GM21529 (cell line): ENCODE measurements around the gene CCDC190.
A peak's percentile ranks its signal among the peaks of the same experiment; 100 is the strongest.
"Not testable (repeated sequence)": the region's sequence is repeated elsewhere in the genome, so short reads cannot be mapped to it uniquely, and the experiment has no call there.

ENCODE experiments used
- ATAC-seq: cut with Tn5 transposase; IDR thresholded peaks from one replicate; pipeline ENCODE4 v1.9.1; 2021; ENCODE audit not compliant: unreplicated experiment

Gene CCDC190

GRCh38 chr1:162838863-162839262 lies 22.1 kb downstream of the CCDC190 start:
- no peak for ATAC-seq

DNA sequence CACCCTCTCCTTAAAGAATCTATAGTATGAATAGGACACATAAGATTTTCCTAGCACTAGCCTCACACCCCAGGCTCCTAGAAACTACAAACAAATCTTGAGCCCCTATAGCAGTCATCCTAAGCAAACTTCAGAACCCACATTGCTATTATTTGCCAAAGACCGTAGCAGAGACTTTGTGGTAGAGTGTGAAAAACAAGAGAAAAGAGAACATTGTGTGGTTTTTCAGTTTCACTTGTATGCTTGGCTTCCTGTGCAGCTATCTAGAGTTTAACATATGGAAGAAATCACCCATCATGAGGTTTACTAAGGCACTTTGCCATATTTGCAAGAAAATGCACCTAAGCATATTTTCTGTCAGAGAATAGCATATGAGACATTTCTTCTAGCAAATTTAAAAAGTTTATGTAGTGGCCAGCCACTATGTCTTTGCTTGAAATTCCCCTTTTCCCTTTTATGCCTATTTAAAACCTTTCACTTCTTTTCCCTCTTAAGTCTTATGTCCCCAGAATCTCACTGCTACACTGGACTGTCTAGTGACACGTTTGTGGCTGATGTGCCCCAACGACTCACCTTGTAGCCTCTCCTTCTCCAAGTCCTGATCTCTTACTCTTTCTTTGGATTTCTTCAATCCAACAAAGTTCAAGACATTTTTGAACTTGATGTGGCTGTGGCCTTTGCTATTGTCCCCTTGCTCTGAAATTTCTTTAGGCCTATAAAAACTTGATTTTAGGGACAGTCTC lies 25.6 kb downstream of the CCDC190 start:
- peak; percentile 94 for ATAC-seq

DNA sequence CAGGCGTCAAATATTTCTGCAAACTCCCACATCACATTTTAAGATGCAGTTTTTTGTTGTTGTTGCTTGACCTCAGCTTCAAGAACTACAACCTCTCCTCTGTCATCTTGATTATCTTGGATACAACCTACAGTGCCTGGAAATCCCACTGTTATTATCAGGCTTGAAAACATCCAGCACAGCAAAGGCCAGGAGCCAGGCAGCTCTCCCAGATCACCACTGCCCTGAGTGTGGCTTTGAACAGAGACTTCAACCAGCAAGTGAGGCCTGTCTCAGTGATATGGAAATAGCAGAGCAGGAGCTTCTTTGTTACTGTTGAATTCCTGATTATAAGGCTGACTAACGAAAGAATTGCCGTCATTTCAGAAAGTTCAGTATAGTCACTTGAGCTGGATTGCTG lies 28.5 kb downstream of the CCDC190 start:
- no peak for ATAC-seq

DNA sequence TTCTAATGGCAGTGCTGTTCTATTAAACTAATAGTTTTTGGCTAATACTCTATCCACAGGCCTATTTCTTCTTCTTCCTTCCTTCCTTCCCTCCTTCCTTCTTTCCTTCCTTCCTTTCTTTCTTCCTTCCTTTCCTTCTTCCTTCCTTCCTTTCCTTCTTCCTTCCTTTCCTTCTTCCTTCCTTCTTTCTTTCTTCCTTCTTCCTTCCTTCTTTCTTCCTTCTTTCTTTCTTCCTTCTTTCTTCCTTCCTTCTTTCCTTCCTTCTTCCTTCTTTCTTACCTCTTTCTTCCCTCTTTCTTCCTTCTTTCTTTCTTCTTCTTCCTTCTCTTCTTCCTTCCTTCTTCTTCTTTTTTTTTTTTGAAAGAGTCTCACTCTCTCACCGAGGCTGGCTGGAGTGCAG lies 31.7 kb downstream of the CCDC190 start:
- no peak for ATAC-seq

GRCh38 chr1:162823771-162824525 lies 37.0 kb downstream of the CCDC190 start:
- no peak for ATAC-seq

GRCh38 chr1:162823231-162823630 lies 37.7 kb downstream of the CCDC190 start:
- ATAC-seq = no peak

DNA sequence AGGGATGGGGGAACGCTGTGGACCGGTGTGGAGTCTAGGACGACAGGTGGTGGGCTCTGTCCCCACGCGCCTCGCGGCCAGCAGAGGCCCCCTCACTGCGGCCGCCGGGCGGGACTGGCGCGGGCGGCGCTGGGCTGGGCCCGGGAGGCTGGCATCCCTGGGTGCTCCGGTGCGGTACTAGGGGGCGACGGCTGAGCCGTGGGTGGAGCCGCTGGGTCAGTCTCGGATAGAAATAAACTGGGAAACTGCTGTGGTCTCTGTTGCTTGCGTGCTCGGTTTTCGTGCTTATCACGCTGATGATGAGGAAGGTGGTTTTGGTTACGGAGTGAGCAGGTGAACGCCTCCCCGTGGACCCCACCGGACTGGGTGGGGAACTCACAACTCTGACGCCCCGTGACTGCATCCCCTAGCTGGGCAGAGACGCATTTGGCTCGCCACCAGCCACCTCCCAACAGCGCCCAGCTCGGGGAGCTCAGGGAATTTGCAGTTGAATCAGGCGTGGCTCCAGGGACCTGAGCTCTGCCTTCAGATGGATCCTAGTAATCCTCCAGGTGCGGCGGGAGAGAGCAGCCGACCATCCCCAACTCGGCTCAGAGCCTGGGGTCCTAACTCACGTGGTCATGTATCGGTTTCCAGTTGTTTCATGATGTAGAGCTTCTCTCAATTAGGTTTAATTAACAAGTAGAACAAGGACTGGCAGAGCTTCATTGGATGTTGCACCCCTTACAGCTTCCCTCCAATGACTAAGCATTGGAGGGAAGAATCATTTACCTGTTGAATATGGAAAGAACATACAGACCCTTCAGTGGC lies 38.4 kb downstream of the CCDC190 start:
- ATAC-seq = no peak

DNA sequence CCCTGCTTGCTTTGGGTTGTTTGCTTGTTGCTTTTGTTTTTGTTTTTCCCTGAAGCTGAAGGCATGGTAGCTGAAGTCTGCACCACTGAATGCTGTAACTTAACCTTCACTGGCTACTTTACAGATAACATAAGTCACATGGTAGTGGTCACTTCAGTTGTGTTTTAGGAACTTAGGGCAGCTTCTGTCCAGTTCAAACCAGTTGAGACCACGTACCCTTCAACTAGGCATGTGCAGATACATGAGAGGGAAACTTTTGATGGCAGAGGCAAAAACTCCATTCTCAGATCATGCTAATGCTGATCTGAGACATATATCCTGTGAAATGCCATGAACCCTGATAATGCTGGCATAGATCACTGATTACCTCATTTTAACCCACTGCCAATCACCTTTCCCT lies 42.3 kb downstream of the CCDC190 start:
- not testable (repeated sequence) for ATAC-seq

DNA sequence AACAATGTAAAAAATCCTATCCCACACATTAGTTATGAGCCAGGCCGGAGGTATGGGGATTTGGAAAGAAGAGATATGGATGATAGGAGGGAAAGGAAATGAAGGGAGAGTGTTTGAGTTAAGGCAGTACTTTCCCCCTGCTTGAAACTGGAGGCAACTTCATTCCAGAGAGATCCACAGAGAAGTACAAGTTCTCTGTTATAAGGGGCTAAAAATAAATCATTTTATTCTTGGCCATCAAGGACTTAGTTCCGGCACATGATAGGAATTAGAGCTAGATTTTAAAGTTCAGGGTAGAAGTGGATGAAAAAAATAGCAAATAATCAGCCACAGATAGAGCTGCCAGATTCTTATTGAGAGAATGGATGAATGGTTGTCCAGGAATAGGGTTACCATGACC lies 42.8 kb downstream of the CCDC190 start:
- not testable (repeated sequence) for ATAC-seq

GRCh38 chr1:162812357-162812756 lies 48.6 kb downstream of the CCDC190 start:
- not testable (repeated sequence) for ATAC-seq

DNA sequence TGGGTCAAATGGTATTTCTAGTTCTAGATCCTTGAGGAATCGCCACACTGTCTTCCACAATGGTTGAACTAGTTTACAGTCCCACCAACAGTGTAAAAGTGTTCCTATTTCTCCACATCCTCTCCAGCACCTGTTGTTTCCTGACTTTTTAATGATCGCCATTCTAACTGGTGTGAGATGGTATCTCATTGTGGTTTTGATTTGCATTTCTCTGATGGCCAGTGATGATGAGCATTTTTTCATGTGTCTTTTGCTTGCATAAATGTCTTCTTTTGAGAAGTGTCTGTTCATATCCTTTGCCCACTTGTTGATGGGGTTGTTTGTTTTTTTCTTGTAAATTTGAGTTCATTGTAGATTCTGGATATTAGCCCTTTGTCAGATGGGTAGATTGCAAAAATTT lies 53.5 kb downstream of the CCDC190 start:
- ATAC-seq = not testable (repeated sequence)
